Natural killer cell (primary cell): Measurements from ENCODE around the gene RPS5. TPM values are rescaled to one million over a fixed set of nuclear protein-coding genes. Genes with fewer than 3 reads are reported as not detected.

ENCODE experiments used
- ATAC-seq, 3 donors: fragments of 150-1000 bp in 2 of 3; fragments of 200-7000 bp in 1 of 3; cut with Tn5 transposase; 1 replicate in 1 of 3; 2 replicates in 2 of 3; pipeline ENCODE4 v1.10.0; 2021; ENCODE audit warnings: mild to moderate bottlenecking in 2 of 3, moderate library complexity in 2 of 3
- DNase-seq, 2 donors: peaks; one replicate each; pipeline versions ENCODE4 v3.0.0 to v3.0.0-alpha.2; 2013 to 2021; ENCODE audit warnings: mixed read lengths in 1 of 2
- H3K27ac ChIP-seq: one replicate; pipeline ENCODE4 v1.5.1; 2013; ENCODE audit warnings: mild to moderate bottlenecking, low read length
- H3K27me3 ChIP-seq: one replicate; pipeline ENCODE4 v1.6.1; 2013; ENCODE audit warnings: low read length; ENCODE audit not compliant: control insufficient read depth, insufficient read depth
- H3K36me3 ChIP-seq: one replicate; pipeline ENCODE4 v1.6.1; 2013; ENCODE audit warnings: low read length; ENCODE audit not compliant: control insufficient read depth, insufficient read depth
- H3K4me1 ChIP-seq: one replicate; pipeline ENCODE4 v1.6.1; 2013; ENCODE audit warnings: low read length; ENCODE audit not compliant: control insufficient read depth, insufficient read depth
- H3K4me3 ChIP-seq: one replicate; pipeline ENCODE4 v1.5.1; 2013; ENCODE audit warnings: low read length
- H3K9me3 ChIP-seq: one replicate; pipeline ENCODE4 v1.6.1; 2013; ENCODE audit warnings: low read length; ENCODE audit not compliant: control insufficient read depth, insufficient read depth
- H3K27ac Mint-ChIP-seq, 2 donors: one replicate each; pipeline ENCODE4 v1.8.0; 2022; ENCODE audit warnings: mild to moderate bottlenecking in 2 of 2, mixed read lengths in 2 of 2, moderate library complexity in 1 of 2
- H3K27me3 Mint-ChIP-seq, 2 donors: one replicate each; pipeline ENCODE4 v1.8.0; 2022; ENCODE audit warnings: low read depth in 2 of 2, mixed read lengths in 2 of 2
- H3K36me3 Mint-ChIP-seq: one replicate; pipeline ENCODE4 v1.8.0; 2022; ENCODE audit warnings: mixed read lengths
- H3K4me1 Mint-ChIP-seq, 2 donors: one replicate each; pipeline ENCODE4 v1.8.0; 2022; ENCODE audit warnings: mixed read lengths in 2 of 2
- H3K4me3 Mint-ChIP-seq: one replicate; pipeline ENCODE4 v1.8.0; 2022; ENCODE audit warnings: mild to moderate bottlenecking, moderate library complexity, mixed read lengths
- H3K9me3 Mint-ChIP-seq, 2 donors: one replicate each; pipeline ENCODE4 v1.8.0; 2022; ENCODE audit warnings: mixed read lengths in 2 of 2
- CTCF ChIP-seq: fragments of 200-600 bp; IDR thresholded peaks from one replicate; pipeline ENCODE4 v1.8.0; 2022; ENCODE audit warnings: antibody characterized with exemption
- WGBS: methylation state at CpG from one replicate; pipeline ENCODE4 v1.1.7; 2013; ENCODE audit warnings: missing lambda C conversion rate; ENCODE audit not compliant: insufficient coverage; 5-methylcytosine and 5-hydroxymethylcytosine counted together
- intact Hi-C: fragments of 100-400 bp; cut with micrococcal nuclease; formaldehyde crosslinking; loops from one replicate; pipeline ENCODE4 v1.14.2; 2022
- total RNA-seq, 4 donors: library from RNA; stranded (reverse); fragments of 120-200 nt in 1 of 4; gene quantifications; one replicate each; pipeline versions ENCODE4 v1.2.3 to v1.2.4, GENCODE V29; 2013 to 2022

Gene RPS5
- total RNA-seq, 3 donors from 2014 or later (not counting 1 experiment from before 2014, with no cell fraction given), result 406 to 580 (median 525) TPM

DNA sequence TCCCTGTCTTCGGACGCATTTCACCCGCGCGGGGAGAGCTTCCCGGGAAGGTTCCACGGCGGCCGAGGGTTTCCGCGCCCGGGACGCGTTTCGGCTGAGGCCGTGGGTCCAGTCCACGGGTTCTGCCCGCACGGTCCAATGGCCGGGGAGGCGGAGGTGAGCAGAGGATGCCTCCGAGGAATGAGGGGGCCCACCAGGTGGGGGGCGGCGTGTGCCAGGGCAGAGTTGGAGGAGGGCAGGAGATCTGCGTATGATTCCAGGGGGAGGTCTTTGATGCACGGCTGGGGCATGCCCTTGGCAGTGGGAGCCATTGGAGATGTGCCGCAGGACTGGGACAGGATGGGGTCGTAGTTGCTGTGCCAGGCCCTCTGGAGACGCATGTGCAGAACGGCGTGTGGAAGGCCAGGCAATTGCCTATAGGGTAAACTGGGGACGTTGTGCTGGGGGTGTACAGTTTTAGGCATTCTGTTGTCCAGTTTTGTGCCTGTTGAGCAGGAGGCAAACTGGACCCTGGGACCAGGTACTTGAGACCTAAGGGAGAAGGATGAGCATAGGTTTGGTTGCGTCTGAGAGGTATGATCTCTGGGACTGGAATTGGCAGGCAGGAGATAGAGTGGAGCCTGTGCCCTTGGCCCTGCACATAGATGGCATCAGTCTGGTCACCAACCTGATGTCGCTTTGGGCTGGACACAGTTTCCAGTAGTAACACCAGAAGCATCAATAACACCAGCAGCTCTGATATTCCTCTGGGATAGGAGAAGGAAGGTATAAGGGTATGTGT lies 22.1 kb downstream of the RPS5 start:
- DNase-seq, result peak in 1 of 2 donors; percentile 33
- peak overlapping the region; percentile 89 for H3K27ac ChIP-seq
- H3K9me3 Mint-ChIP-seq, result no peaks in the 10 kb centered on the region
- H3K4me1 ChIP-seq, result peaks cover 20% of the 10 kb centered on the region
- ATAC-seq, result no peak
- H3K27me3 ChIP-seq, result no peaks in the 10 kb centered on the region
- intact Hi-C loops, result no loop called here
- no peaks in the 10 kb centered on the region for H3K9me3 ChIP-seq
- H3K36me3 ChIP-seq, result no peaks in the 10 kb centered on the region
- TF ChIP-seq CTCF, result no peak
- peak overlapping the region; percentile 86 for H3K4me3 Mint-ChIP-seq
- 5% methylated on average over 34 of the region's 34 CpGs for WGBS
- H3K4me1 Mint-ChIP-seq, result peaks cover 29 to 36% of the 10 kb centered on the region in 2 donors
- no peaks in the 10 kb centered on the region for H3K36me3 Mint-ChIP-seq
- H3K4me3 ChIP-seq, result peak overlapping the region; percentile 68
- H3K27me3 Mint-ChIP-seq, result no peaks in the 10 kb centered on the region
- H3K27ac Mint-ChIP-seq, result peak overlapping the region; percentile 92 to 98

GRCh38 chr19:58416604-58417003 lies 29.5 kb downstream of the RPS5 start:
- no peaks in the 10 kb centered on the region for H3K9me3 Mint-ChIP-seq
- Histone ChIP-seq H3K27ac (no peak overlapping the region), H3K4me1 (no peaks in the 10 kb centered on the region), H3K4me3 (no peak overlapping the region), H3K27me3 (no peaks in the 10 kb centered on the region), H3K36me3 (peaks cover 18% of the 10 kb centered on the region), H3K9me3 (no peaks in the 10 kb centered on the region)
- H3K36me3 Mint-ChIP-seq, result peaks cover 8% of the 10 kb centered on the region
- no peaks in the 10 kb centered on the region for H3K4me1 Mint-ChIP-seq
- no peak for TF ChIP-seq CTCF
- H3K27ac Mint-ChIP-seq, result no peak overlapping the region
- H3K27me3 Mint-ChIP-seq, result no peaks in the 10 kb centered on the region
- ATAC-seq, result no peak
- intact Hi-C loops, result no loop called here
- H3K4me3 Mint-ChIP-seq, result no peak overlapping the region
- 97% methylated on average over 5 of the region's 5 CpGs for WGBS
- DNase-seq, result no peak

DNA sequence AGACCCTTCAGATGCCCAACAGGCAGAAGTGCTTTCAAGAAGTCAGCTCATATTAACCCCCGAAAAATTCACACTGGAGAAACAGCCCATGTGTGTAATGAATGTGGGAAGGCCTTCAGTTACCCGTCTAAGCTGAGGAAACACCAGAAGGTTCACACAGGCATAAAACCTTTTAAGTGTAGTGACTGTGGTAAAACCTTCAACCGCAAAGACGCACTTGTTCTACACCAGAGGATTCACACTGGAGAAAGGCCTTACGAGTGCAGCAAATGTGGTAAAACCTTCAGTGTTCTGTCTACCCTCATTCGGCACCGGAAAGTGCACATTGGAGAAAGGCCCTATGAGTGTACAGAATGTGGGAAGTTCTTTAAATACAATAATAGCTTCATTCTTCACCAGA lies 30.0 kb downstream of the RPS5 start:
- Mint-ChIP-seq H3K9me3 (no peaks in the 10 kb centered on the region), H3K4me1 (no peaks in the 10 kb centered on the region), H3K27ac (no peak overlapping the region), H3K4me3 (no peak overlapping the region), H3K36me3 (peaks cover 8% of the 10 kb centered on the region), H3K27me3 (no peaks in the 10 kb centered on the region)
- H3K36me3 ChIP-seq, result peaks cover 18% of the 10 kb centered on the region
- over 99% methylated on average over 7 of the region's 7 CpGs for WGBS
- ATAC-seq (no peak), DNase-seq (no peak)
- H3K27me3 ChIP-seq, result no peaks in the 10 kb centered on the region
- no peak overlapping the region for H3K27ac ChIP-seq
- H3K4me1 ChIP-seq, result no peaks in the 10 kb centered on the region
- TF ChIP-seq CTCF, result no peak
- H3K4me3 ChIP-seq, result no peak overlapping the region
- intact Hi-C loops, result no loop called here
- H3K9me3 ChIP-seq, result no peaks in the 10 kb centered on the region

DNA sequence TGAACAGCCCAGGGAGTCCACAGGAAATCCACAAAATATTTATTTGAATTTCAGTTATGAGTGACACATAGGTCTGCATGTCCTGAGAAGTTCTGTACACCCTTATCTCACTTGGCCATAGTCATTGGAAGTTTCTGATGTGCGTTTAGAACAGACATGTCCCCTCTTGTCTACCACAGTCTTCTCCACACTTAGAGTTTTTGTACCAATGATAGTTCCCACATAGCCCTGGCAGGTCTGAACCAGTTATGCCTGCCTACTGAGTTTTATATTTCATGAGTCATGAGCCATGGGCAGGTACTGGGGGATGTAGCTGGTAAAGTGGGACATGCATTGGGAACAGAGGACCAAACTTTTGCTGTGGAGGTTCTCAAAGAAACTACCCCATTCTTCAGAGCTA lies 41.5 kb downstream of the RPS5 start:
- DNase-seq (no peak), ATAC-seq (no peak)
- no peak overlapping the region for H3K4me3 ChIP-seq
- Mint-ChIP-seq H3K36me3 (peaks cover 26% of the 10 kb centered on the region), H3K9me3 (peaks cover 3 to 9% of the 10 kb centered on the region in 2 donors), H3K4me1 (no peaks in the 10 kb centered on the region), H3K4me3 (no peak overlapping the region), H3K27me3 (no peaks in the 10 kb centered on the region), H3K27ac (no peak overlapping the region)
- peaks cover under 1% of the 10 kb centered on the region for H3K36me3 ChIP-seq
- no peak for TF ChIP-seq CTCF
- WGBS, result 100% methylated on average over 1 of the region's 1 CpG
- no peaks in the 10 kb centered on the region for H3K4me1 ChIP-seq
- H3K9me3 ChIP-seq, result peaks cover 63% of the 10 kb centered on the region
- no peak overlapping the region for H3K27ac ChIP-seq
- intact Hi-C loops, result no loop called here
- H3K27me3 ChIP-seq, result no peaks in the 10 kb centered on the region
